ENCODE measurements around the gene DNAJC9. TPM values are rescaled to one million over a fixed set of nuclear protein-coding genes. Genes with fewer than 3 reads are reported as not detected.
A peak's percentile ranks its signal among the peaks of the same experiment; 100 is the strongest.

DNAJC9 gene
- total RNA-seq, 1 donor from 2014 or later = 69.0 TPM

DNA sequence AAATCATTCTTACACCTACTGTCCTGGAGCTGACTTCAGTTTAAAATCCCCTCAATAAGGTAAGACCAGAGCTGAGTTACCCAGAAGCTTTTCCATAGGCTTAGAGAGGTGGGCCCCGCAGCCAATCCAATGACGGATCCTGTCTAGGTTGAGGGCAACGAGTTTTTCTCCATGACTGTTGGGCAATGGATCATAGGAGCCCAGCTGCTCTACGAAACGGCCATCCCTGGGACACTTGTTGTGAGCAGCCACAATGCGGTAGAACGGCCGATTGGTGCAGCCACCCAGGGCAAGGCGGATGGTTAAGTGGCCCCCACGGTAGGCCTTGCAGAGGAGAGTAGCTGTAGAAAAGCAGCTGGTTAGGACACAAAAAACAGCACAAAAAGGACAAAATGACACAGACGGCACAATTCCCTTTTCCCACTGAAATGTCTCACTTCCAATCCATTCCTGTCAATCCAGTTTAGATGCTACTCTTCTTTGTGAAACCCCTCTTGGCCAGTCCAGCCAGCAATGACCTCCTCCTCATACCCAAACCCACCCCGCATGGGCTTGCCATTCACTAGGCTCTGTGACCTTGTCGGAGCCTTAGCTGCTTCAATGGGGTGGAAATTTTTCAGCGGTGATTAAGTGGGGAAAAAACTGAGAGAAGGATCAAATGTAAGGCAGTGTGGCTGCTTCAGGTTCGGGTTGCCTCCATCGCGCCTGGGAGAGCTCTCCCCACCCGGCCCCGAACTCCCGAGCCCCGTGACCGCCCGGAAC lies 4.8 kb upstream of the DNAJC9 start:
- DNase-seq (ENCODE audit: low read depth) = no peak
- peak overlapping the region; percentile 90 for H3K4me3 ChIP-seq (ENCODE audit: low read depth, low read length)
- TF ChIP-seq, protein P1, sequence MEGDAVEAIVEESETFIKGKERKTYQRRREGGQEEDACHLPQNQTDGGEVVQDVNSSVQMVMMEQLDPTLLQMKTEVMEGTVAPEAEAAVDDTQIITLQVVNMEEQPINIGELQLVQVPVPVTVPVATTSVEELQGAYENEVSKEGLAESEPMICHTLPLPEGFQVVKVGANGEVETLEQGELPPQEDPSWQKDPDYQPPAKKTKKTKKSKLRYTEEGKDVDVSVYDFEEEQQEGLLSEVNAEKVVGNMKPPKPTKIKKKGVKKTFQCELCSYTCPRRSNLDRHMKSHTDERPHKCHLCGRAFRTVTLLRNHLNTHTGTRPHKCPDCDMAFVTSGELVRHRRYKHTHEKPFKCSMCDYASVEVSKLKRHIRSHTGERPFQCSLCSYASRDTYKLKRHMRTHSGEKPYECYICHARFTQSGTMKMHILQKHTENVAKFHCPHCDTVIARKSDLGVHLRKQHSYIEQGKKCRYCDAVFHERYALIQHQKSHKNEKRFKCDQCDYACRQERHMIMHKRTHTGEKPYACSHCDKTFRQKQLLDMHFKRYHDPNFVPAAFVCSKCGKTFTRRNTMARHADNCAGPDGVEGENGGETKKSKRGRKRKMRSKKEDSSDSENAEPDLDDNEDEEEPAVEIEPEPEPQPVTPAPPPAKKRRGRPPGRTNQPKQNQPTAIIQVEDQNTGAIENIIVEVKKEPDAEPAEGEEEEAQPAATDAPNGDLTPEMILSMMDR (conservative IDR thresholded peaks at IDR 0.05; ENCODE audit: low read depth, low read length) = no peak

DNA sequence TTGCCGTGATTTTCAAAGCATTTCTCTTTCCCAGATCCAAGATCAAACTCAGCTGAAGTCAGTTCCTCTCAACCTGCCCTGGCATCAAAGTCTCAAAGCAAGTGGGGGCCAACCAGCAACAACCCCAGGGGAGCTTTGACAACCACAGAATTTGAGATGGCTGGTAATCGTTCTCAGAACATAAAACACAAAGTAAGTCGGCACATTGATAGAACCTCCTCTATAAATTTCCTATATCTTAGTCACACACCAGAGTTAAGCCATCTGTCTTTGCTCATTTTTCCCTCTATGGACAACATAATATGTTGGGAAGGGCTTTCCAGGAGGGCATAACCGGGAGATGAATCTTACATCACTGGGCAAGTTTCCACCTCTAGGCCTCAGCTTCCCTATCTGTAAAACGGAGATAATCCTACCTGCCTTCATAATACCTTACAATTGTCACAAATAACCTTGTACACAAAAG lies 1.2 kb upstream of the DNAJC9 start:
- DNase-seq (ENCODE audit: low read depth) = no peak
- TF ChIP-seq, protein P1 (conservative IDR thresholded peaks at IDR 0.05; ENCODE audit: low read depth, low read length) = no peak
- no peak overlapping the region for H3K4me3 ChIP-seq (ENCODE audit: low read depth, low read length)

GRCh38 chr10:73247509-73248258 lies 629 bp upstream of the DNAJC9 start:
- DNase-seq (ENCODE audit: low read depth) = no peak
- TF ChIP-seq, protein P1 (conservative IDR thresholded peaks at IDR 0.05; ENCODE audit: low read depth, low read length) = no peak
- H3K4me3 ChIP-seq (ENCODE audit: low read depth, low read length) = peak overlapping the region; percentile 79

DNA sequence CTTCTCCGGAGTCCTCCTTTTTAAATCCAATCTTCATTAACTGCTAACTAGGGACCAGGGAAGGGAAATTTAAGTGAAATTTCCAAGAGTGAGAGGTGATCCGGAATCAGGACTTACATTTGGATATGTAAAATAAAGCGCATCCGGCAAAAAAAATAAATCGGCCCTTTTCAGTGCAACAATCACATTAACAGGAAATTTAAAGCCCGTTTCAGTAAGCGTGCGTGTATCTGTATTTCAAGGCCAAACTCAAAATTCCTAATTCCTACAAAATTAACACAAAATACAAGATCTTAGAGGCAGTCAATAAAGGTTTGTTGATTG lies 771 bp downstream of the DNAJC9 start:
- DNase-seq (ENCODE audit: low read depth) = no peak
- TF ChIP-seq, protein P1 (conservative IDR thresholded peaks at IDR 0.05; ENCODE audit: low read depth, low read length) = no peak

GRCh38 chr10:73244866-73245477 lies 2.1 kb downstream of the DNAJC9 start:
- H3K4me3 ChIP-seq (ENCODE audit: low read depth, low read length) = peak overlapping the region; percentile 79
- TF ChIP-seq, protein P1 (conservative IDR thresholded peaks at IDR 0.05; ENCODE audit: low read depth, low read length) = no peak
- no peak for DNase-seq (ENCODE audit: low read depth)

More for the DNA sequence above, 771 bp downstream of the DNAJC9 start:
- peak overlapping the region; percentile 79 for H3K4me3 ChIP-seq (ENCODE audit: low read depth, low read length)

GRCh38 chr10:73239908-73240307 lies 7.1 kb downstream of the DNAJC9 start:
- TF ChIP-seq, protein P1 (conservative IDR thresholded peaks at IDR 0.05; ENCODE audit: low read depth, low read length) = no peak
- no peak overlapping the region for H3K4me3 ChIP-seq (ENCODE audit: low read depth, low read length)
- DNase-seq (ENCODE audit: low read depth) = no peak
